Measurements from ENCODE around the gene TMEM26.

DNA sequence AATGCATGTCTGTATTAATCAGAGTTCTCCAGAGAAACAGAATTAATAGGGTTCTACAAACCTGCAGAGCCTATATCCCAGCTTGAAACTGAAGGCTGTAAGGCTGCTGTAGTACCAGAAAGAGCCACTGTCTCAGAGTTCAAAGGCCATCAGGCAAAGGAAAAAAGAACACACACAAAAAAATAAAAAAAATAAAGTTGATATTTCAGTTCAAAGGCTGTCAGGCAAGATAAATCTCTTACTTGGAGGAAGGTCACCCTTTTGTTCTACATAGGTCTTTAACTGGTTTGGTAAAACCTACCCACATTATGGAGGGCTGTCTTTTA lies 12.0 kb upstream of the TMEM26 start:
- TF ChIP-seq, protein P1, sequence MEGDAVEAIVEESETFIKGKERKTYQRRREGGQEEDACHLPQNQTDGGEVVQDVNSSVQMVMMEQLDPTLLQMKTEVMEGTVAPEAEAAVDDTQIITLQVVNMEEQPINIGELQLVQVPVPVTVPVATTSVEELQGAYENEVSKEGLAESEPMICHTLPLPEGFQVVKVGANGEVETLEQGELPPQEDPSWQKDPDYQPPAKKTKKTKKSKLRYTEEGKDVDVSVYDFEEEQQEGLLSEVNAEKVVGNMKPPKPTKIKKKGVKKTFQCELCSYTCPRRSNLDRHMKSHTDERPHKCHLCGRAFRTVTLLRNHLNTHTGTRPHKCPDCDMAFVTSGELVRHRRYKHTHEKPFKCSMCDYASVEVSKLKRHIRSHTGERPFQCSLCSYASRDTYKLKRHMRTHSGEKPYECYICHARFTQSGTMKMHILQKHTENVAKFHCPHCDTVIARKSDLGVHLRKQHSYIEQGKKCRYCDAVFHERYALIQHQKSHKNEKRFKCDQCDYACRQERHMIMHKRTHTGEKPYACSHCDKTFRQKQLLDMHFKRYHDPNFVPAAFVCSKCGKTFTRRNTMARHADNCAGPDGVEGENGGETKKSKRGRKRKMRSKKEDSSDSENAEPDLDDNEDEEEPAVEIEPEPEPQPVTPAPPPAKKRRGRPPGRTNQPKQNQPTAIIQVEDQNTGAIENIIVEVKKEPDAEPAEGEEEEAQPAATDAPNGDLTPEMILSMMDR (IDR thresholded peaks at IDR 0.05): no peak
- no peak for TF ChIP-seq POLR2A (IDR thresholded peaks at IDR 0.05)

All from body of pancreas (tissue), 4 donors.